GM12874 (cell line): ENCODE data around the gene FTO.

Experiments
- CTCF ChIP-seq: IDR thresholded peaks from 2 replicates; pipeline ENCODE4 v1.5.1; 2011; ENCODE audit warnings: low read depth, mild to moderate bottlenecking, control low read depth, low read length, moderate library complexity; ENCODE audit not compliant: insufficient read depth

FTO gene

GRCh38 chr16:54160252-54160860 lies 456.4 kb downstream of the FTO start:
- no peak for TF ChIP-seq CTCF

- TF ChIP-seq CTCF = no peak
Measured at GRCh38 chr16:54160939-54161897, 457.3 kb downstream of the FTO start.

- no peak for TF ChIP-seq CTCF
Measured at GRCh38 chr16:54163197-54163843, 459.4 kb downstream of the FTO start.

- TF ChIP-seq CTCF = no peak
Measured at GRCh38 chr16:54164789-54165173, 460.8 kb downstream of the FTO start.

GRCh38 chr16:54165174-54165911 lies 461.4 kb downstream of the FTO start:
- TF ChIP-seq CTCF = no peak

GRCh38 chr16:54165912-54166865 lies 462.2 kb downstream of the FTO start:
- TF ChIP-seq CTCF = no peak
